Cardiac fibroblast (primary cell): ENCODE data around the gene LHFPL3.

Source experiments
- DNase-seq, 2 donors: peaks; one replicate each; pipeline versions ENCODE4 v3.0.0 to v3.0.0-alpha.2; 2010; ENCODE audit warnings: low read depth in 2 of 2
- H3K4me3 ChIP-seq, 2 donors: replicated peaks in 1 of 2; 1 replicate in 1 of 2; 2 replicates in 1 of 2; pipeline ENCODE4 v1.5.1; 2011; ENCODE audit warnings: low read depth in 2 of 2, low read length in 2 of 2, mild to moderate bottlenecking in 2 of 2, moderate library complexity in 1 of 2
- TF ChIP-seq, protein P1 (sequence below): IDR thresholded peaks from one replicate; pipeline ENCODE4 v1.5.1; 2011; ENCODE audit warnings: low read depth, mild to moderate bottlenecking, low read length, inconsistent platforms

Gene LHFPL3

DNA sequence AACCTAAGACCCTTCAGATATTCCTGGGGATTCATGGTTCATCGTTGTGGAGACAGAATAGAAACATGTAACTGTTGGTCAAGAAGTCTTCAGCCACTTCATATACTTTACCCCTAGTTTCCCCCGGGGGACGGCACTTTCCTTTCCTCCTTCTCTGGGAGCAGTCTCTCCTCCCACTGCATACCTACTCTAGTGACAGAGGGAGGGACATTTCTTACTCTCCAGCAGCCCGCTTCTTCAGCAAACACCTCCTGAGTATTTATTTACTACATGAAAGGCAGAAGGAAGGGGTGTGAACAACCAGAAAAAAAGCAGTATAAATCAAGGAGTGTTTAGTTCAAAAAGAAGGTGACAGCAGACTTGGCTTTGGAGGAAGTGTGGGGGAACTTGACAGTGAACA, 69.0 kb downstream of the LHFPL3 start:
- no peak for DNase-seq
- TF ChIP-seq, protein P1, sequence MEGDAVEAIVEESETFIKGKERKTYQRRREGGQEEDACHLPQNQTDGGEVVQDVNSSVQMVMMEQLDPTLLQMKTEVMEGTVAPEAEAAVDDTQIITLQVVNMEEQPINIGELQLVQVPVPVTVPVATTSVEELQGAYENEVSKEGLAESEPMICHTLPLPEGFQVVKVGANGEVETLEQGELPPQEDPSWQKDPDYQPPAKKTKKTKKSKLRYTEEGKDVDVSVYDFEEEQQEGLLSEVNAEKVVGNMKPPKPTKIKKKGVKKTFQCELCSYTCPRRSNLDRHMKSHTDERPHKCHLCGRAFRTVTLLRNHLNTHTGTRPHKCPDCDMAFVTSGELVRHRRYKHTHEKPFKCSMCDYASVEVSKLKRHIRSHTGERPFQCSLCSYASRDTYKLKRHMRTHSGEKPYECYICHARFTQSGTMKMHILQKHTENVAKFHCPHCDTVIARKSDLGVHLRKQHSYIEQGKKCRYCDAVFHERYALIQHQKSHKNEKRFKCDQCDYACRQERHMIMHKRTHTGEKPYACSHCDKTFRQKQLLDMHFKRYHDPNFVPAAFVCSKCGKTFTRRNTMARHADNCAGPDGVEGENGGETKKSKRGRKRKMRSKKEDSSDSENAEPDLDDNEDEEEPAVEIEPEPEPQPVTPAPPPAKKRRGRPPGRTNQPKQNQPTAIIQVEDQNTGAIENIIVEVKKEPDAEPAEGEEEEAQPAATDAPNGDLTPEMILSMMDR: no peak
- H3K4me3 ChIP-seq: no peak overlapping the region

DNA sequence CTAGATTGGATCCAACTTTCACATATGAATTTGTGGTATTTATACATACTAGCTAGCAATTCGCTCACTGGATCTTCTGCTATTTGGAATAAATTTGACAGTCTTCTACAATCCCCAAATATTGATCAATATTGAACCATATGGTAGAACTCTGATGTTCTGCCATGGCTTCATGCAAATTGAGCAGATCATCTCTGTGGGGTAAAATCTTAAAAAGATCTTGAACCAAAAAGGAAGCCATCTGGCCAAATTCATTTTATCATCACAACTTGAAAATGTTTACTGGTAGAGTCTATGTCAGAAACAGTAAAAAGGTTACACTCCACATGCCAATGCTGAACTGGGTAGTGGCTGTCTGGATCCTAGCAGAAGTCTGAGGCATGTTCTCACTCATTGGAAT, 80.0 kb downstream of the LHFPL3 start:
- TF ChIP-seq, protein P1: no peak
- DNase-seq: no peak
- no peak overlapping the region for H3K4me3 ChIP-seq

DNA sequence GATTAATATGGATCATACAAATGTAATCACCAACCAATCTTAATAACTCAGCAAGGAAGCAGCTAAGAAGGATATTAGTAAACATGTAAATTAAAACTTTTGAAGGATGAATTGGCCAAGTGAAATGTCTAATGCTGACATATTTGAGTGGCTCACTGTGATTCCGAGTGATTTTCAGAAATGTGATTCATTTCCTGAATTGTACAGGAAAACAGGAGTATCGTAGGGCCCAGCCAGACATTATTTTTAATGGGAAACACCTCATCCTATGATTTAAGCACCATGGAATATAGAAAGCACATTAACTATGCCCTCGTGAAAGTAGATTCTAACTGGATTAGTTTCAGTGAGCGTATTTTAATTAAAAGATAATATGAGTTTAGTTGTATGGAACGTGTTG, 82.3 kb downstream of the LHFPL3 start:
- no peak overlapping the region for H3K4me3 ChIP-seq
- DNase-seq: no peak
- TF ChIP-seq, protein P1: no peak

DNA sequence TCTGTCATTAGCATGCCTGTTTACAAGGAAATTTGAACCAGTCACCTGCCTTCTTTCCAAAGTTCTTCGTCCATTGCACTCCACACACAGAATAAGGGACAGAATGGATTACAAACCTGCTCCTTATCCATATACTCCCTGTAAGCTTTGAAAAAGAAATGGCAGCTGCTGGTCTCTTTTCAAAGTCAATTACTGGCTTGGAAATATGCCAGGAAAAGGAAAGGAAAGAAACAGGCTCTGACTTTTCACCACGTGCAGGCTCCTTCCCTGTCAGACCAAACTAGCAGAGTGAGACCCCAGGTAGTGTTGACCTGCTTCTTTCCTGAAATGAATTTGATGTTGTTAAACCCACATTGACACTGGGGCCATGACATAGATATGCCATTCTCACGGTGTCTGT, 84.5 kb downstream of the LHFPL3 start:
- TF ChIP-seq, protein P1: no peak
- H3K4me3 ChIP-seq: no peak overlapping the region
- no peak for DNase-seq

DNA sequence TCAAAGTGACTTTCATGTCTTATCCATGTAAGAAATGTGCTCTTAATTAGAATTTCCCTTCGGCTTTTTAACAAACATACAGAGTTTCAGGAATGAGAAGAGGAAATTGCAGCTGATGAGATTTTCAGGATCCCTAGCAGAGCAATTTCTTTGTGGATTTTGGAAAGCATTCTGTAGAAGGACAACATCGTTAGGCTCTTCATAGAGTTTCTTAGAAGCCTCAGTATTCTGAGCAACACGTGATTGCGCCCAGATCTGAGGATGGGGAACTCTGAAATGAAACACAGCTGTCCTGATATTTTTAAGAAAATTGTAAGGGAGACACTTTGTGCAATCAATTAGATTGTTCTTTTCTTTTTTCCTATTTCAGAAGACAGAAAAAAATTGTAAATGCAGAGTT, 85.8 kb downstream of the LHFPL3 start:
- no peak for DNase-seq
- TF ChIP-seq, protein P1: no peak
- no peak overlapping the region for H3K4me3 ChIP-seq

DNA sequence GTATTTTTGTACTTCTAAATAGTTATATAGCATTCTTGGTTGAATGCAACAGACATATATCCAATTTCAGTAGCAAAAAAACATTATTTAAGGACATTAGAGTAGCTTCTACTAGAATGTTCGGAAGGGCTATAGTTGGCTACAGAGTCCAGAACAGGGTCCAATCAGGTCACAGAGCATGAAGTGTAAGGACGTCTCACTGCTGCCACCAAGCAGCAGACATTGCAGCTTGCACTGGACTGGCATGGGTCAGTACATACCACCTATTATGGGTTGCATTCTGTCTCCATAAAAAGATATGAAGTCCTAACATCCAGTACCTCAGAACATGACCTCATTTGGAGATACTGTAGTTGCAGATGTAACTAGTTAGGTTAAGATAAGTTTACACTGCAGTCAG, 87.3 kb downstream of the LHFPL3 start:
- DNase-seq: no peak
- H3K4me3 ChIP-seq: no peak overlapping the region
- TF ChIP-seq, protein P1: no peak

DNA sequence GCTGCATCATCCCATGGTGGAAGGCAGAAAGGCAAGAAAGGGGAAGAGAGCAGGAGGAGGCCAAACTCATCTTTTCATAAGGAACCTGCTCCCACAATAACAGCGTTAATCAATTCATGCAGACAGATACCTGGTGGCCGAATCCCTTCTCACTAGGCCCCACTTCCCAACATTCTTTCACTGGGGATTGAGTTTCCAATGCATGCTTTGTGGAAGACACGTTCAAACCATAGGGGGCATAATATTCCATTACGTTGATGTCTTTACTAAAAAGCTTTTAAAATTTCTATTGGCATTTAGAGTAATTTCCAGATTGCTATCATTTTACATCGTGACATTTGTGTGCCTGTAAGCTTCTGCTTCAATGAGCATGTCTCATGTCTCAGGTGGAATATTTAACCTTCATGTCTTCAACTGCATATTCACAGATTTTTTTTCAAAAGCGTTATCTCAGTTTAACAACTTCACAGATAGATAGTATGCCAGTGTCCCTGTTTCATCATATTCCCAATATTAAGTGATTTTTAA, 88.5 kb downstream of the LHFPL3 start:
- DNase-seq: no peak
- TF ChIP-seq, protein P1: no peak
- no peak overlapping the region for H3K4me3 ChIP-seq
